ENCODE measurements around the gene SELENOP.
A peak's percentile ranks its signal among the peaks of the same experiment; 100 is the strongest.

Gene SELENOP

DNA sequence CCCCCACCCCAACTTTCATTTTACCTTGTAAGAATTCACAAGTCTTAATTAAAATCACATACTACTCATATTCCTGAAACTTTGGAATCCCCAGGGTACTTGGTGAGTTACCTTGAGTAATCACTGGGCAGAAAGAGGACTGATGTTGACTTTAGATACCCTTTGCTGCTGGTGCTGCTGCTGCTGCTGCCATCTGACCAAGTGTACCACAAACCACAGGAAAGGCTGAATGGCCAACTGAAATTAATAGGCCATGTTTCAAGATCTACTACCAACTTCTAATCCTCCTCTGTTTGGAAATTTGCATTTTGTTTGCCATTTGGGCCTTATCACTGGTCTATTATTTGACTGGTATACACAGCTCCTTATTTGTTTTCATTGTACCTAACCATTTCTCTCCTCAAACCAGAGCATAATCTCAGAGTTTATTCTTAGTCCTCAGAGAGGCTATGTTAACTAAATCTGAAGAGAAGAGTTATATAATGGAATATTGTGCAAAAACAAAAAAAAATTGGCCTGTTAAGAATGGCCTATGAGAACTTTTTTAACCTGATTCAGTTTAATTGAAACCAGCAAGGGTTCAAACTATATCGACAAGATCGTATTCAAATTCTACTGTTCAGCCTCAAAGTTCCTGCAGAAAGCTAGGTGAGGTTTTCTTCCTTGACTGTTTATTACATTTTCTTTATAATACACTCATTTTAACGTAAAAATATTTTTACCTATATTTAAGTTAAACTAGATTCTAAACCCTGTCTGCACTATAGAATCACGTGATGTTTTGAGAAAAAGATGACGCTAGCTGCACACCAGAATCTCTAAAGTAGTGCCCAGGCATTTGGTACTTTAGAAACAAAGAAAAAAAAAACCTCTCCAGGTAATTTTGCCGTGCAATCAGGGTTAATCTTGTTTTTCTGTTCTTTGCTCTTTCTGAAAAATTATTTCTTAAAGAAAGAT lies 13.1 kb downstream of the SELENOP start:
- no peak for DNase-seq (ENCODE audit: low read depth)

GRCh38 chr5:42791151-42791550 lies 20.5 kb downstream of the SELENOP start:
- DNase-seq (ENCODE audit: low read depth) = no peak

- DNase-seq (ENCODE audit: low read depth) = no peak
These were observed 23.8 kb downstream of the SELENOP start for GRCh38 chr5:42787845-42788244.

GRCh38 chr5:42787073-42787472 lies 24.6 kb downstream of the SELENOP start:
- no peak for DNase-seq (ENCODE audit: low read depth)

GRCh38 chr5:42785756-42786155 lies 25.9 kb downstream of the SELENOP start:
- DNase-seq (ENCODE audit: low read depth) = no peak

GRCh38 chr5:42784132-42784531 lies 27.6 kb downstream of the SELENOP start:
- DNase-seq (ENCODE audit: low read depth) = no peak

GRCh38 chr5:42781584-42781983 lies 30.1 kb downstream of the SELENOP start:
- no peak for DNase-seq (ENCODE audit: low read depth)

- no peak for DNase-seq (ENCODE audit: low read depth)
These were observed 32.6 kb downstream of the SELENOP start for GRCh38 chr5:42779083-42779482.

GRCh38 chr5:42772265-42772993 lies 39.3 kb downstream of the SELENOP start:
- DNase-seq (ENCODE audit: low read depth) = no peak

DNA sequence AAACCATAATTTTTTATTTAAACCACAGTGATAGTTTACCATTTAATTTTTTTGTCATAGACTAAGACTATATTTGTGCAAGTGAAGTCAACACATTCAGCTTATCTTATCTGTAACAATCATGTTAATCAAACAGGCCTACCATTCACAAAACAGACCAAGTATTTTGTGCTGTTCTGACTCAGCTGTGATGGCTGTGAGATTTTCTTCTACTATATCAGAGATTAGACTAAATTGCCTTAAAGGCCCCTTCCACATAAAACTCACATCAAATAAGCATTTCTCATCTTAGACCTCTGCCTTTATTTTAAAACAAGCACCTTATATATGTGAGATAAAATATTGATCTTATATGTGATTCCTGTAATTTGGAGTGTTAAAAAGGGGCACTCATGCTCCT lies 41.7 kb downstream of the SELENOP start:
- no peak for DNase-seq (ENCODE audit: low read depth)

DNA sequence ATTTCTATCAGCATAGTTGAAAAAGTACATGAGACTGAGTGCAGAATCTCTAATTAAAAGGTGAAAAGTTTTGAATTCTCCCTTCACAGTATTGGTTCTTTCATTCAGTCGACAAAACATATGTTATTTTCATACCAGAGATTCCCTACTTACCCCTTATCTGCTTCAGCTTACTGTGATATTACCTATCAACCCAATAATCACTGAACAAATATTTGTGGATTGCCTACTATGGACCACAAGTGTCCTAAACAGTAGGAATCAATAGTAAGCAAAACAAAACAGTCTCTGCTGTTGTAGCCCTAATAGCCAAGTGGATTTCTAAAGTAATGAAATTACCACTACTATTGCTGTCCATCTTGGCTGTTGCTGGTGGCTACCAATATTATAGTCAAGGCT lies 43.6 kb downstream of the SELENOP start:
- no peak for DNase-seq (ENCODE audit: low read depth)

- no peak for DNase-seq (ENCODE audit: low read depth)
These were observed 44.1 kb downstream of the SELENOP start for GRCh38 chr5:42767491-42768105.

GRCh38 chr5:42761791-42762190 lies 49.9 kb downstream of the SELENOP start:
- DNase-seq (ENCODE audit: low read depth) = no peak

DNA sequence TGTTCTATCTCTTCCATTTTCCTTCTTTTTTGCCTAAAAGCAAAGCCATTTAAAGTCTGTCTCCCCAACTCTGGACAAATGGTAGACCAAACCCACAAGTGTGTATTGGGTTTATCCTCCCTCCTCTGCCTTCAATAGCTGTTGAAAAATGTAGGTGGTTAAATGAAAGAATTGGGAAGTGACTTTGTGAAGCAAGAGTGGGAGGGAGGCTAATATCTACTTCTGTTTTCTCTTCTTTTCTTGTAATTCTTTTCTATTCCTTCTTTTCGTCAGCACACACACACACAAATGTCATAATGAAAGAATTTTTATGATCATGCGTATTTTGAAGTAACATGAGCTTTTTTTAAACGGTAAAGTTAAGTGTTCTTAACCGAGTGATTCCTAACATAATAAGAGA lies 51.3 kb downstream of the SELENOP start:
- DNase-seq (ENCODE audit: low read depth) = no peak

DNA sequence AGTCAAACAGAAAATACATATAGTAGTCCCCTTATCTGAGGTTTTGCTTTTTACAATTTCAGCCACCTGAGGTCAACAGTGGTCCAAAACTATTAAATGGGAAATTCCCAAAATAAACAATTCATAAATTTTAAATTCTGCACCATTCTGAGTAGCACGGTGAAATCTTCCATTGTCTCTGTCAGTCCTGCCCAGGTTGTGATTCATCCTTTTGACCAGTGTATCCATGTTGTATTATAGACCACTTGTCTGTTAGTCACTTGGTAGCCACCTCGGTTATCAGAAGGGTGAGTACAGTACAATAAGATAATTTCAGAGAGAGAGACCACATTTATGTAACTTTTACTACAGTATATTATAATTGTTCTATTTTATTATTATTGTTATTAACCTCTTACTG lies 52.2 kb downstream of the SELENOP start:
- no peak for DNase-seq (ENCODE audit: low read depth)

GRCh38 chr5:42756606-42757601 lies 54.8 kb downstream of the SELENOP start, which contains the start of gene CCDC152:
TSS of gene CCDC152 (plus strand) at chr5:42756818. CDS start at chr5:42759122, 2,304 bp downstream.
- peak; percentile 33 for DNase-seq (ENCODE audit: low read depth)

DNA sequence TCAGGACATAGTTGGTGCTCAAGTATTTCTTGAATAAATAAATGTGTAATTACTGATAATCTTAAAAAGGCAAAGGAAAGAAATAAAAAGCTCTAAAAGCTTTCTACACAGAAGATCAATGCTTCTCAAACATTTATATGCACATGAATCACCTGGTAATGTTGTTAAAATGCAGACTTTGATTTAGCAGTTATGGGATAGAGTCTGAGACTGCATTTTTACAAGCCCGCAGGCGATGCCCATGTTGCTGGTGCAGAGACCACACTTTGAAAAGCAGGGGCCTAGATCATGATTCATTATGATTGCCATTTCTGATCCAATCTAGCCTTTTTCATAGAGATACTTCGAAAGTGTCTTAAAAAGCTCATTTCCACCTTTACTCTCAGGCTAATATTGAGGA lies 58.6 kb downstream of the SELENOP start:
- no peak for DNase-seq (ENCODE audit: low read depth)

- no peak for DNase-seq (ENCODE audit: low read depth)
These were observed 60.6 kb downstream of the SELENOP start for GRCh38 chr5:42751044-42751443.

- DNase-seq (ENCODE audit: low read depth) = no peak
These were observed 61.2 kb downstream of the SELENOP start for GRCh38 chr5:42750507-42750906.
